IPS-15b (cell line): Measurements from ENCODE around the gene POMT2.
"Not testable (repeated sequence)": the region's sequence is repeated elsewhere in the genome, so short reads cannot be mapped to it uniquely, and the experiment has no call there.

Source experiments
- H3K27me3 ChIP-seq: one replicate; pipeline ENCODE4 v1.6.1; 2013; ENCODE audit warnings: low read length; ENCODE audit not compliant: control insufficient read depth, insufficient read depth
- H3K36me3 ChIP-seq: one replicate; pipeline ENCODE4 v1.6.1; 2013; ENCODE audit warnings: low read length; ENCODE audit not compliant: control insufficient read depth, insufficient read depth
- H3K4me1 ChIP-seq: one replicate; pipeline ENCODE4 v1.6.1; 2013; ENCODE audit warnings: mild to moderate bottlenecking, low read length; ENCODE audit not compliant: control insufficient read depth, insufficient read depth
- H3K4me3 ChIP-seq: one replicate; pipeline ENCODE4 v1.5.1; 2013; ENCODE audit warnings: low read depth, low read length
- H3K9ac ChIP-seq: one replicate; pipeline ENCODE4 v1.6.1; 2013; ENCODE audit warnings: low read depth, mild to moderate bottlenecking, low read length
- H3K9me3 ChIP-seq: one replicate; pipeline ENCODE4 v1.6.1; 2013; ENCODE audit warnings: mild to moderate bottlenecking, low read length; ENCODE audit not compliant: control insufficient read depth, insufficient read depth

POMT2 gene

GRCh38 chr14:77286576-77286975 lies 34.1 kb downstream of the POMT2 start:
- Histone ChIP-seq H3K9ac (no peak overlapping the region), H3K4me1 (no peaks in the 10 kb centered on the region), H3K4me3 (no peak overlapping the region), H3K9me3 (no peaks in the 10 kb centered on the region), H3K27me3 (no peaks in the 10 kb centered on the region), H3K36me3 (peaks cover 12% of the 10 kb centered on the region)

- Histone ChIP-seq H3K9me3 (no peaks in the 10 kb centered on the region), H3K4me1 (no peaks in the 10 kb centered on the region), H3K36me3 (peaks cover 15% of the 10 kb centered on the region), H3K27me3 (no peaks in the 10 kb centered on the region), H3K9ac (no peak overlapping the region), H3K4me3 (no peak overlapping the region)
Measured at GRCh38 chr14:77284466-77284865, 36.2 kb downstream of the POMT2 start.

- no peaks in the 10 kb centered on the region for H3K27me3 ChIP-seq
- H3K36me3 ChIP-seq, result peaks cover 19% of the 10 kb centered on the region
- H3K4me1 ChIP-seq, result no peaks in the 10 kb centered on the region
- H3K4me3 ChIP-seq, result no peak overlapping the region
- H3K9me3 ChIP-seq, result no peaks in the 10 kb centered on the region
- H3K9ac ChIP-seq, result no peak overlapping the region
Measured at GRCh38 chr14:77284066-77284465, 36.6 kb downstream of the POMT2 start.

- Histone ChIP-seq H3K27me3 (no peaks in the 10 kb centered on the region), H3K9ac (no peak overlapping the region), H3K36me3 (peaks cover 23% of the 10 kb centered on the region)
Measured at GRCh38 chr14:77281852-77282410, 38.8 kb downstream of the POMT2 start.

GRCh38 chr14:77280921-77281320 lies 39.8 kb downstream of the POMT2 start:
- H3K9me3 ChIP-seq, H3K4me1 ChIP-seq, H3K9ac ChIP-seq, H3K27me3 ChIP-seq, H3K4me3 ChIP-seq: not testable (repeated sequence)
- H3K36me3 ChIP-seq, result peaks cover 23% of the 10 kb centered on the region

More at GRCh38 chr14:77281852-77282410, 38.8 kb downstream of the POMT2 start:
- H3K4me3 ChIP-seq, result no peak overlapping the region
- H3K9me3 ChIP-seq, result no peaks in the 10 kb centered on the region
- H3K4me1 ChIP-seq, result no peaks in the 10 kb centered on the region

GRCh38 chr14:77279719-77280118 lies 41.0 kb downstream of the POMT2 start:
- no peak overlapping the region for H3K4me3 ChIP-seq

GRCh38 chr14:77278461-77279230 lies 42.0 kb downstream of the POMT2 start:
- Histone ChIP-seq H3K4me1 (no peaks in the 10 kb centered on the region), H3K4me3 (no peak overlapping the region), H3K9ac (no peak overlapping the region), H3K9me3 (no peaks in the 10 kb centered on the region), H3K27me3 (no peaks in the 10 kb centered on the region), H3K36me3 (peaks cover 11% of the 10 kb centered on the region)

More at GRCh38 chr14:77279719-77280118, 41.0 kb downstream of the POMT2 start:
- H3K27me3 ChIP-seq, result no peaks in the 10 kb centered on the region
- H3K4me1 ChIP-seq, result no peaks in the 10 kb centered on the region
- no peak overlapping the region for H3K9ac ChIP-seq
- H3K36me3 ChIP-seq, result peaks cover 16% of the 10 kb centered on the region
- H3K9me3 ChIP-seq, result no peaks in the 10 kb centered on the region

GRCh38 chr14:77276959-77277358 lies 43.7 kb downstream of the POMT2 start:
- no peaks in the 10 kb centered on the region for H3K4me1 ChIP-seq
- H3K36me3 ChIP-seq, result peaks cover 11% of the 10 kb centered on the region
- H3K27me3 ChIP-seq, result peaks cover 11% of the 10 kb centered on the region
- H3K9me3 ChIP-seq, result no peaks in the 10 kb centered on the region
- no peak overlapping the region for H3K9ac ChIP-seq
- no peak overlapping the region for H3K4me3 ChIP-seq

- Histone ChIP-seq H3K9ac (no peak overlapping the region), H3K36me3 (peaks cover 11% of the 10 kb centered on the region), H3K27me3 (peaks cover 14% of the 10 kb centered on the region), H3K4me3 (no peak overlapping the region), H3K4me1 (no peaks in the 10 kb centered on the region), H3K9me3 (no peaks in the 10 kb centered on the region)
Measured at GRCh38 chr14:77276295-77276935, 44.3 kb downstream of the POMT2 start.

- H3K4me1 ChIP-seq, result no peaks in the 10 kb centered on the region
- no peak overlapping the region for H3K4me3 ChIP-seq
- no peak overlapping the region for H3K9ac ChIP-seq
- no peaks in the 10 kb centered on the region for H3K9me3 ChIP-seq
- peaks cover 21% of the 10 kb centered on the region for H3K27me3 ChIP-seq
- peaks cover 11% of the 10 kb centered on the region for H3K36me3 ChIP-seq
Measured at GRCh38 chr14:77275601-77276017, 45.1 kb downstream of the POMT2 start.

- Histone ChIP-seq H3K9ac (no peak overlapping the region), H3K4me3 (no peak overlapping the region), H3K27me3 (peaks cover 26% of the 10 kb centered on the region), H3K4me1 (no peaks in the 10 kb centered on the region), H3K36me3 (peaks cover 11% of the 10 kb centered on the region), H3K9me3 (no peaks in the 10 kb centered on the region)
Measured at GRCh38 chr14:77275041-77275580, 45.6 kb downstream of the POMT2 start.
